HG03196 (cell line): ENCODE data around the gene ACTR3.

ENCODE experiments used
- ATAC-seq: cut with Tn5 transposase; IDR thresholded peaks from one replicate; pipeline ENCODE4 v1.9.1; 2021; ENCODE audit not compliant: unreplicated experiment

Gene ACTR3

GRCh38 chr2:113996671-113997594 is 107.0 kb downstream of the ACTR3 start:
- no peak for ATAC-seq

- ATAC-seq, result no peak
Measured at GRCh38 chr2:114001152-114001551, 111.3 kb downstream of the ACTR3 start.

GRCh38 chr2:114001937-114002336 is 112.0 kb downstream of the ACTR3 start:
- no peak for ATAC-seq

- ATAC-seq, result no peak
Measured at GRCh38 chr2:114005110-114005783, 115.4 kb downstream of the ACTR3 start.

GRCh38 chr2:114006460-114006859 is 116.6 kb downstream of the ACTR3 start:
- no peak for ATAC-seq

- ATAC-seq, result no peak
Measured at GRCh38 chr2:114007436-114007835, 117.5 kb downstream of the ACTR3 start.

- no peak for ATAC-seq
Measured at GRCh38 chr2:114008720-114009119, 118.8 kb downstream of the ACTR3 start.

- ATAC-seq, result no peak
Measured at GRCh38 chr2:114009205-114009944, 119.5 kb downstream of the ACTR3 start.

- ATAC-seq, result no peak
Measured at GRCh38 chr2:114010001-114010400, 120.1 kb downstream of the ACTR3 start.

- ATAC-seq, result no peak
Measured at GRCh38 chr2:114011713-114012112, 121.8 kb downstream of the ACTR3 start.
